ENCODE measurements around the gene PYGB. TPM values are rescaled to one million over a fixed set of nuclear protein-coding genes. Genes with fewer than 3 reads are reported as not detected.

Gene PYGB
- total RNA-seq, 1 experiment from 2014 or later, result 188 TPM

GRCh38 chr20:25212242-25212641 lies 35.6 kb upstream of the PYGB start:
- Histone ChIP-seq H2AFZ (ENCODE audit: low read length) (no peak overlapping the region), H3K79me2 (ENCODE audit: low read length) (0 out of 2 replicates have a peak, but pooled peaks cover 5% of the 10 kb centered on the region), H3K4me3 (ENCODE audit: low read length) (no peak overlapping the region), H3K9me2 (replicated peaks; ENCODE audit: insufficient read depth, low read length) (no peaks in the 10 kb centered on the region), H4K20me1 (ENCODE audit: insufficient read depth, low read depth, low read length) (no peaks in the 10 kb centered on the region), H3K27me3 (ENCODE audit: low read length) (no peaks in the 10 kb centered on the region), H3K27ac (ENCODE audit: low read length) (no peak overlapping the region), H3K4me1 (ENCODE audit: low read length) (peaks cover 6% of the 10 kb centered on the region), H3K4me2 (ENCODE audit: low read depth, low read length, poor library complexity, severe bottlenecking) (no peak overlapping the region), H3K36me3 (ENCODE audit: insufficient read depth, low read length) (peaks cover 14% of the 10 kb centered on the region), H3K9ac (ENCODE audit: low read length) (no peak overlapping the region), H3K9me3 (ENCODE audit: low read length) (no peaks in the 10 kb centered on the region)
- DNase-seq, result no peak

GRCh38 chr20:25213566-25214425 lies 34.1 kb upstream of the PYGB start:
- Histone ChIP-seq H3K9me3 (ENCODE audit: low read length) (no peaks in the 10 kb centered on the region), H3K27me3 (ENCODE audit: low read length) (no peaks in the 10 kb centered on the region), H2AFZ (ENCODE audit: low read length) (no peak overlapping the region), H3K4me1 (ENCODE audit: low read length) (peaks cover 6% of the 10 kb centered on the region), H3K9me2 (replicated peaks; ENCODE audit: insufficient read depth, low read length) (no peaks in the 10 kb centered on the region), H3K4me3 (ENCODE audit: low read length) (no peak overlapping the region), H3K9ac (ENCODE audit: low read length) (no peak overlapping the region), H3K79me2 (ENCODE audit: low read length) (no peaks in the 10 kb centered on the region), H3K27ac (ENCODE audit: low read length) (no peak overlapping the region), H3K4me2 (ENCODE audit: low read depth, low read length, poor library complexity, severe bottlenecking) (no peak overlapping the region), H4K20me1 (ENCODE audit: insufficient read depth, low read depth, low read length) (no peaks in the 10 kb centered on the region), H3K36me3 (ENCODE audit: insufficient read depth, low read length) (peaks cover 18% of the 10 kb centered on the region)
- DNase-seq, result no peak

DNA sequence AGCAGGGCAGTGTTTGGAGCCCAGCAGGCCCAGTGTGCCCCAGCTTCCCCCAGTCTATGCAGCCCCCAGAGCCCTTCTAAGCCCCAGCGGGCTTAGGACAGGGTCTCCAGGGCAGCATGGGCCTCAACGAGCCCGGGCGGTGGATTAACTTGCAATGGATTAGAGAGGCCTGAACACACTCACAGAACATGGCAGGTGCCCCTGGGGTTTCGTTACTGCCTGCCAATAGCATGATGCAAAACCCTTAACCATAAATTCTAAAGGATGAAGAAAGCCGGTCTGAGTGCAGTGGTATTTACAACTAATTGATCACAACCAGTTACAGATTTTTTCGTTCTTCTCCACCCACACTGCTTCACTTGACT lies 33.5 kb upstream of the PYGB start:
- no peak overlapping the region for H3K4me2 ChIP-seq (ENCODE audit: low read depth, low read length, poor library complexity, severe bottlenecking)
- H3K4me1 ChIP-seq (ENCODE audit: low read length), result peaks cover 11% of the 10 kb centered on the region
- H3K9me3 ChIP-seq (ENCODE audit: low read length), result no peaks in the 10 kb centered on the region
- no peaks in the 10 kb centered on the region for H3K79me2 ChIP-seq (ENCODE audit: low read length)
- no peak overlapping the region for H3K27ac ChIP-seq (ENCODE audit: low read length)
- no peak overlapping the region for H2AFZ ChIP-seq (ENCODE audit: low read length)
- no peak overlapping the region for H3K4me3 ChIP-seq (ENCODE audit: low read length)
- no peak overlapping the region for H3K9ac ChIP-seq (ENCODE audit: low read length)
- no peak for DNase-seq
- H3K9me2 ChIP-seq (replicated peaks; ENCODE audit: insufficient read depth, low read length), result no peaks in the 10 kb centered on the region
- H3K27me3 ChIP-seq (ENCODE audit: low read length), result no peaks in the 10 kb centered on the region
- H3K36me3 ChIP-seq (ENCODE audit: insufficient read depth, low read length), result peaks cover 22% of the 10 kb centered on the region
- no peaks in the 10 kb centered on the region for H4K20me1 ChIP-seq (ENCODE audit: insufficient read depth, low read depth, low read length)

- Histone ChIP-seq H3K4me2 (ENCODE audit: low read depth, low read length, poor library complexity, severe bottlenecking) (no peak overlapping the region), H2AFZ (ENCODE audit: low read length) (no peak overlapping the region), H3K27ac (ENCODE audit: low read length) (no peak overlapping the region), H3K36me3 (ENCODE audit: insufficient read depth, low read length) (peaks cover 25% of the 10 kb centered on the region), H3K27me3 (ENCODE audit: low read length) (no peaks in the 10 kb centered on the region), H3K9me2 (replicated peaks; ENCODE audit: insufficient read depth, low read length) (no peaks in the 10 kb centered on the region), H4K20me1 (ENCODE audit: insufficient read depth, low read depth, low read length) (no peaks in the 10 kb centered on the region), H3K9me3 (ENCODE audit: low read length) (no peaks in the 10 kb centered on the region), H3K4me1 (ENCODE audit: low read length) (peaks cover 12% of the 10 kb centered on the region), H3K9ac (ENCODE audit: low read length) (no peak overlapping the region), H3K4me3 (ENCODE audit: low read length) (no peak overlapping the region), H3K79me2 (ENCODE audit: low read length) (no peaks in the 10 kb centered on the region)
- DNase-seq, result no peak
Measured at GRCh38 chr20:25214819-25215218, 33.1 kb upstream of the PYGB start.

GRCh38 chr20:25215521-25215920 lies 32.4 kb upstream of the PYGB start:
- peaks cover 16% of the 10 kb centered on the region for H3K4me1 ChIP-seq (ENCODE audit: low read length)
- no peak overlapping the region for H3K27ac ChIP-seq (ENCODE audit: low read length)
- DNase-seq, result no peak
- H3K9me2 ChIP-seq (replicated peaks; ENCODE audit: insufficient read depth, low read length), result no peaks in the 10 kb centered on the region
- no peaks in the 10 kb centered on the region for H3K27me3 ChIP-seq (ENCODE audit: low read length)
- no peak overlapping the region for H2AFZ ChIP-seq (ENCODE audit: low read length)
- H4K20me1 ChIP-seq (ENCODE audit: insufficient read depth, low read depth, low read length), result no peaks in the 10 kb centered on the region
- H3K36me3 ChIP-seq (ENCODE audit: insufficient read depth, low read length), result peaks cover 27% of the 10 kb centered on the region
- no peak overlapping the region for H3K4me2 ChIP-seq (ENCODE audit: low read depth, low read length, poor library complexity, severe bottlenecking)
- H3K4me3 ChIP-seq (ENCODE audit: low read length), result no peak overlapping the region
- no peaks in the 10 kb centered on the region for H3K79me2 ChIP-seq (ENCODE audit: low read length)
- no peaks in the 10 kb centered on the region for H3K9me3 ChIP-seq (ENCODE audit: low read length)
- H3K9ac ChIP-seq (ENCODE audit: low read length), result no peak overlapping the region

DNA sequence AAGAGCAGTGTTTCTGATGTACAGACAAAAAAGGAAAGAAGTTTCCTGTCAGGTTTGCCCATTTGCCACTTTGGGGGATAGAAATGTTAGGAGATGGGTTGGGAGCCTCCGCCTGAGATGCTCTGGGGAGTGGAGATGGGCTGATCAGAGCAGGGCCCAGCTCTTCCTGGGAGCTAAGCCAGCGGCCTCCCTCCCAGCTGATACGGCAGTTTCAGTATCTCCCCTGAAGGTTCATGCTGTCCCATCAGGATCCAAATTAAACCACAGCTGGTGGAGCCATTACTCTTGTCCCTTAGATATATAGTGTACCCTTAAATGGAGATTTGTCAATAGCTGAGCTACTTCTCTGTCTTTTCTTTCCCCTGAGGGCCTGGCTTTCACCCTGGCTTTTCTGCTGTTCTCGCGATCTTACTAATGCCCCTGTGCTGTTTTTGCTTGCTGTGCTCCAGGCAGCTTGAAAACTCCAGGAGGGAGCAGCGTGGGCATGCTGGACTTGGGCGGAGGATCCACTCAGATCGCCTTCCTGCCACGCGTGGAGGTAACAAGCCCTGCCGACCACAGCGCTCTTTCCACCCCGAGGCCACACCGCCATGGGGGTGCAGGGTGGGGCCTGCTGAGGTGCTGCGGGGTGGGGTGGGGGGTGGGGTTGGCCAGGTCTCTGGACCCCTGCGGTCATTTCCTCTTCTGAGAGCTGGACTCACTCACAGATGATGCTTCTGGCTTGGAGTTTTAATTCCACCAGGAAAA lies 31.5 kb upstream of the PYGB start:
- no peak overlapping the region for H3K4me2 ChIP-seq (ENCODE audit: low read depth, low read length, poor library complexity, severe bottlenecking)
- no peak overlapping the region for H2AFZ ChIP-seq (ENCODE audit: low read length)
- H3K27me3 ChIP-seq (ENCODE audit: low read length), result no peaks in the 10 kb centered on the region
- no peak overlapping the region for H3K4me3 ChIP-seq (ENCODE audit: low read length)
- no peak overlapping the region for H3K9ac ChIP-seq (ENCODE audit: low read length)
- H3K9me3 ChIP-seq (ENCODE audit: low read length), result no peaks in the 10 kb centered on the region
- H3K27ac ChIP-seq (ENCODE audit: low read length), result no peak overlapping the region
- no peaks in the 10 kb centered on the region for H3K9me2 ChIP-seq (replicated peaks; ENCODE audit: insufficient read depth, low read length)
- DNase-seq, result no peak
- peaks cover 24% of the 10 kb centered on the region for H3K4me1 ChIP-seq (ENCODE audit: low read length)
- H3K79me2 ChIP-seq (ENCODE audit: low read length), result no peaks in the 10 kb centered on the region
- H3K36me3 ChIP-seq (ENCODE audit: insufficient read depth, low read length), result peaks cover 27% of the 10 kb centered on the region
- H4K20me1 ChIP-seq (ENCODE audit: insufficient read depth, low read depth, low read length), result no peaks in the 10 kb centered on the region

- H3K9ac ChIP-seq (ENCODE audit: low read length), result no peak overlapping the region
- no peaks in the 10 kb centered on the region for H3K79me2 ChIP-seq (ENCODE audit: low read length)
- H3K4me2 ChIP-seq (ENCODE audit: low read depth, low read length, poor library complexity, severe bottlenecking), result no peak overlapping the region
- H3K4me3 ChIP-seq (ENCODE audit: low read length), result no peak overlapping the region
- H3K27me3 ChIP-seq (ENCODE audit: low read length), result no peaks in the 10 kb centered on the region
- H3K4me1 ChIP-seq (ENCODE audit: low read length), result peaks cover 35% of the 10 kb centered on the region
- no peaks in the 10 kb centered on the region for H4K20me1 ChIP-seq (ENCODE audit: insufficient read depth, low read depth, low read length)
- no peak for DNase-seq
- no peaks in the 10 kb centered on the region for H3K9me3 ChIP-seq (ENCODE audit: low read length)
- H2AFZ ChIP-seq (ENCODE audit: low read length), result no peak overlapping the region
- H3K27ac ChIP-seq (ENCODE audit: low read length), result no peak overlapping the region
- no peaks in the 10 kb centered on the region for H3K9me2 ChIP-seq (replicated peaks; ENCODE audit: insufficient read depth, low read length)
- H3K36me3 ChIP-seq (ENCODE audit: insufficient read depth, low read length), result peaks cover 27% of the 10 kb centered on the region
Measured at GRCh38 chr20:25217161-25218108, 30.4 kb upstream of the PYGB start.

- Histone ChIP-seq H3K79me2 (ENCODE audit: low read length) (no peaks in the 10 kb centered on the region), H3K4me2 (ENCODE audit: low read depth, low read length, poor library complexity, severe bottlenecking) (no peak overlapping the region), H3K9me3 (ENCODE audit: low read length) (no peaks in the 10 kb centered on the region), H3K9me2 (replicated peaks; ENCODE audit: insufficient read depth, low read length) (no peaks in the 10 kb centered on the region), H3K36me3 (ENCODE audit: insufficient read depth, low read length) (peaks cover 27% of the 10 kb centered on the region), H3K27me3 (ENCODE audit: low read length) (no peaks in the 10 kb centered on the region), H3K9ac (ENCODE audit: low read length) (no peak overlapping the region), H2AFZ (ENCODE audit: low read length) (no peak overlapping the region), H3K4me1 (ENCODE audit: low read length) (peaks cover 41% of the 10 kb centered on the region), H3K27ac (ENCODE audit: low read length) (no peak overlapping the region), H4K20me1 (ENCODE audit: insufficient read depth, low read depth, low read length) (no peaks in the 10 kb centered on the region), H3K4me3 (ENCODE audit: low read length) (no peak overlapping the region)
- DNase-seq, result no peak
Measured at GRCh38 chr20:25218109-25218486, 29.8 kb upstream of the PYGB start.
